Measurements from ENCODE around the gene LILRB1.
"Not testable (repeated sequence)": the region's sequence is repeated elsewhere in the genome, so short reads cannot be mapped to it uniquely, and the experiment has no call there.

Gene LILRB1

DNA sequence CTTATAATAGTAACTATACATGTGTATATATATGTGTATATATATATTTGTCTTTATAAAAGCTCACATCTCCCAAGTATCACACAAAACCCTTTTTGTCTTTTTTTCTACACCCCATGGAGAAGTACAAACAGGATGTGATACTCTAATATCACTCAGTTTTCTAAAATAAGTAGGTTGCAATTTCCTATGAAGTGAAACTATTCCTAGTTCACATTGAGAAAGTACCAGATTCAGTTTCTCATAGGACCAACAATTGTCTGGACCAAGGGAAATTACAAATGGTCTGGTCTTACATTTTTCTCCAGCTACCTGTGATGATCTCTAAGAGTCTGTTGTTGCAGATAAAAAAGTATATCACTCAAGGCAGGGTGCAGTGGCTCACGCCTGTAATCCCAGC lies 17.9 kb upstream of the LILRB1 start:
- H3K4me3 ChIP-seq (ENCODE audit: control insufficient read depth, low read depth, low read length) = no peak overlapping the region
- TF ChIP-seq, protein P1, sequence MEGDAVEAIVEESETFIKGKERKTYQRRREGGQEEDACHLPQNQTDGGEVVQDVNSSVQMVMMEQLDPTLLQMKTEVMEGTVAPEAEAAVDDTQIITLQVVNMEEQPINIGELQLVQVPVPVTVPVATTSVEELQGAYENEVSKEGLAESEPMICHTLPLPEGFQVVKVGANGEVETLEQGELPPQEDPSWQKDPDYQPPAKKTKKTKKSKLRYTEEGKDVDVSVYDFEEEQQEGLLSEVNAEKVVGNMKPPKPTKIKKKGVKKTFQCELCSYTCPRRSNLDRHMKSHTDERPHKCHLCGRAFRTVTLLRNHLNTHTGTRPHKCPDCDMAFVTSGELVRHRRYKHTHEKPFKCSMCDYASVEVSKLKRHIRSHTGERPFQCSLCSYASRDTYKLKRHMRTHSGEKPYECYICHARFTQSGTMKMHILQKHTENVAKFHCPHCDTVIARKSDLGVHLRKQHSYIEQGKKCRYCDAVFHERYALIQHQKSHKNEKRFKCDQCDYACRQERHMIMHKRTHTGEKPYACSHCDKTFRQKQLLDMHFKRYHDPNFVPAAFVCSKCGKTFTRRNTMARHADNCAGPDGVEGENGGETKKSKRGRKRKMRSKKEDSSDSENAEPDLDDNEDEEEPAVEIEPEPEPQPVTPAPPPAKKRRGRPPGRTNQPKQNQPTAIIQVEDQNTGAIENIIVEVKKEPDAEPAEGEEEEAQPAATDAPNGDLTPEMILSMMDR (conservative IDR thresholded peaks at IDR 0.05; ENCODE audit: control insufficient read depth, insufficient read depth, low read depth, low read length) = no peak
- no peak for DNase-seq (ENCODE audit: low read depth)

DNA sequence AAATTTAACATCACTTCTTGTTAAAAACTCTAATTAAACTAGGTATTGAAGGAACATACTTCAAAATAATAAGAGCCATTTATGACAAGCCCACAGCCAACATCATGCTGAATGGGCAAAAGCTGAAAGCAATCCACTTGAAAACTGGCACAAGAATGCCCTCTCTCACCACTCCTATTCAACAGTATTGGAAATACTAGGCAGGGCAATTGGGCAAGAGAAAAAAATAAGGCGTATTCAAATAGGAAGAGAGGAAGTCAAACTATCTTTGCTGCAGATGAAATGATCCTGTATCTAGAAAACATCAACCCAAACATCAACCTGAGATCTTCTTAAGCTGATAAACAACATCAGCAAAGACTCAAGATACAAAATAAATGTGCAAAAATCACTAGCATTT lies 15.6 kb upstream of the LILRB1 start:
- TF ChIP-seq, protein P1 (conservative IDR thresholded peaks at IDR 0.05; ENCODE audit: control insufficient read depth, insufficient read depth, low read depth, low read length) = no peak
- H3K4me3 ChIP-seq (ENCODE audit: control insufficient read depth, low read depth, low read length) = no peak overlapping the region
- no peak for DNase-seq (ENCODE audit: low read depth)

DNA sequence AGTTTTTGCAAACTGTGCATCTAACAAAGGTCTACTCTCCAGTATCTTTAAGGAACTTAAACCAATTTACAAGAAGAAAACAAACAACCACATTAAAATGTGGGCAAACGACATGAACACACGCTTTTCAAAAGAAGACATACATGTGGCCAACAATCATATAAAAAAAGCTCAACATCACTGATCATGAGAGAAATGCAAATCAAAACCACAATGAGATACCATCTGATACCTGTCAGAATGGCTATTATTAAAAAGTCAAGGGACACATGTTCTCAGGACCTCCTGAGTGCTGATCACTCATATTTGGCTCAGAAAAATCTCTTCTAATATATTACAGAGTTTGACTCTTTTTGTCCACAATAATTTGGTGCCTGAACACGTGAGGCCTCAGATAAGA lies 14.2 kb upstream of the LILRB1 start:
- no peak for DNase-seq (ENCODE audit: low read depth)
- no peak overlapping the region for H3K4me3 ChIP-seq (ENCODE audit: control insufficient read depth, low read depth, low read length)
- TF ChIP-seq, protein P1 (conservative IDR thresholded peaks at IDR 0.05; ENCODE audit: control insufficient read depth, insufficient read depth, low read depth, low read length) = no peak

DNA sequence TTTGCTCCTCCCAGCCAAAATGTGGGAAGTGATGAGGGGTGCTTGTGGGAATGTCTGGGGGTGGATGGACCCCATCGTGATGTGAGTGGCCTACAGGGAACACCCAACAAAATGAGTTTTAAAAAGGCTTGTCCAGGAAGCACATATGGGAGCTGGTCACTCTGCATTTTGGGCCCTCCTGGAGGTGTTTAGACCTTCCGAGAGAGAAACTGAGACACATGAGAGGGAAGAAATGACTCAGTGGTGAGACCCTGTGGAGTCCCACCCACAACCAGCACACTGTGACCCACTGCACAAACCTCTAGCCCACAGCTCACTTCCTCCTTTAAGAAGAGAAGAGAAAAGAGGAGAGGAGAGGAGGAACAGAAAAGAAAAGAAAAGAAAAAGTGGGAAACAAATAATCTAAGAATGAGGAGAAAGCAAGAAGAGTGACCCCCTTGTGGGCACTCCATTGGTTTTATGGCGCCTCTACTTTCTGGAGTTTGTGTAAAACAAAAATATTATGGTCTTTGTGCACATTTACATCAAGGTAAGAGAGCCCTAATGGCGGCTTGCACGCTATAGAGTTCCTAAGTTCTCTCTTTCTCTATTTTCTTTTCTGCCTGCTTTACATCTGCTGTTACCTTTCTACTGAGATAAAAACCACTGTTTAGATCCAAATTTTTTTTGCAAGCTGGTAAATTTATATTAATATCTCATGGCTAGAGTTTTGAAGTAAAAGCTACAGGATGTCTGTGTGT lies 13.3 kb upstream of the LILRB1 start:
- H3K4me3 ChIP-seq (ENCODE audit: control insufficient read depth, low read depth, low read length) = no peak overlapping the region
- no peak for DNase-seq (ENCODE audit: low read depth)
- TF ChIP-seq, protein P1 (conservative IDR thresholded peaks at IDR 0.05; ENCODE audit: control insufficient read depth, insufficient read depth, low read depth, low read length) = no peak

DNA sequence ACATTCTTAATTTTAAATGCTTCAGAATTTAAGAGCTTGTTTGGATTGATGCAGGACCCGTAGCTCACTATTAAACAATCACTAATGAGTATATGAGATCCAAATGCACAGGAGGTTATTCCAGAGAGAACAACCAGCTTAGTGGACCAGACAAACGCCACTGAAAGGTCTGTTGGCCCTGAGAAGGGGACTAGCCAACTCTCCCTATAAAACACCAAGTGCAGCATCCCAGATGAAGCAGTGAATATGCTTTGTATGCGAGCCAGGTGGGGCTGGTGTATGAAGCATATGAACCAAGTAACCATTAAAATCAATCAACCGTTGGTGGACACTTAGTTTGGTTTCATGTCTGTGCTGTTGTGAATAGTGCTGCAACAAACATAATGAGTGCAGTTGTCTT lies 9.8 kb upstream of the LILRB1 start:
- no peak overlapping the region for H3K4me3 ChIP-seq (ENCODE audit: control insufficient read depth, low read depth, low read length)
- TF ChIP-seq, protein P1 (conservative IDR thresholded peaks at IDR 0.05; ENCODE audit: control insufficient read depth, insufficient read depth, low read depth, low read length) = no peak
- no peak for DNase-seq (ENCODE audit: low read depth)

DNA sequence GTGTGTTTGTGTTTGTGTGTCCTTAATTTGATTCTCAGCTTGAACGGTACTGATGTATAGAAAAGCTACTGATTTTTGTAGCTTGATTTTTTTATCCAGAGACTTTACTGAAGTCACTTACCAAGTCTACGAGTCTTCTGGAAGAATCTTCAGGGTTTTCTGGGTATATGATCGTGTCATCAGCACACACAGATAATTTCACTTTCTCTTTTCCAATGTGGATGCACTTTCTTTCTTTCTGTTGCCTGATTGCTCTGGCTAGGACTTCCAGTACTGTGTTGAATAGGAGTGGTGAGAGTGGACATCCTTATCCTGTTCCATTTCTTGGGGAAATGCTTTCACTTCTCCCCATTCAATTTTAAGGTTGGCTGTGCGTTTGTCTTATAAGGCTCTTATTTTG lies 7.9 kb upstream of the LILRB1 start:
- TF ChIP-seq, protein P1 (conservative IDR thresholded peaks at IDR 0.05; ENCODE audit: control insufficient read depth, insufficient read depth, low read depth, low read length) = no peak
- H3K4me3 ChIP-seq (ENCODE audit: control insufficient read depth, low read depth, low read length) = no peak overlapping the region
- no peak for DNase-seq (ENCODE audit: low read depth)

DNA sequence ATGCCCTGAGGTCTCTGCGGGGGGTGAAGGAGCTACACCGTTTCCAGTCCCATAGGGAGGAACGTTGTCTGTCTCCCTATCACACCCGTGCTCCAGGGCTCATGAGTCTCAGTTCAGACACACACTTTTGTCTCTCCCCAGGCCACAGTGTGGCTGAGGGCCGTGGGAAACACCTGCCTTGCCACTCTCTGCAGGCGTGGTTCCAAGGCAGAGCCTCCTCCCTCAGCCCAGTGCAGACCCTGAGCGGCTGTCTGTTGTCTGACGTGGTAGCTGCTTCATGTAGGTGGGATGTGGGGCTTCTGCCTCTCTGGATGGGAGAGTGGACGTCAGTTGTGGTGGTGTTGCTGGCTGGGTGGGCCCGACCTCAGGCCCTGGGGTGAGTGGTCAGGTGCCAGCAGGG lies 6.0 kb upstream of the LILRB1 start:
- not testable (repeated sequence) for H3K4me3 ChIP-seq (ENCODE audit: control insufficient read depth, low read depth, low read length); DNase-seq (ENCODE audit: low read depth)

DNA sequence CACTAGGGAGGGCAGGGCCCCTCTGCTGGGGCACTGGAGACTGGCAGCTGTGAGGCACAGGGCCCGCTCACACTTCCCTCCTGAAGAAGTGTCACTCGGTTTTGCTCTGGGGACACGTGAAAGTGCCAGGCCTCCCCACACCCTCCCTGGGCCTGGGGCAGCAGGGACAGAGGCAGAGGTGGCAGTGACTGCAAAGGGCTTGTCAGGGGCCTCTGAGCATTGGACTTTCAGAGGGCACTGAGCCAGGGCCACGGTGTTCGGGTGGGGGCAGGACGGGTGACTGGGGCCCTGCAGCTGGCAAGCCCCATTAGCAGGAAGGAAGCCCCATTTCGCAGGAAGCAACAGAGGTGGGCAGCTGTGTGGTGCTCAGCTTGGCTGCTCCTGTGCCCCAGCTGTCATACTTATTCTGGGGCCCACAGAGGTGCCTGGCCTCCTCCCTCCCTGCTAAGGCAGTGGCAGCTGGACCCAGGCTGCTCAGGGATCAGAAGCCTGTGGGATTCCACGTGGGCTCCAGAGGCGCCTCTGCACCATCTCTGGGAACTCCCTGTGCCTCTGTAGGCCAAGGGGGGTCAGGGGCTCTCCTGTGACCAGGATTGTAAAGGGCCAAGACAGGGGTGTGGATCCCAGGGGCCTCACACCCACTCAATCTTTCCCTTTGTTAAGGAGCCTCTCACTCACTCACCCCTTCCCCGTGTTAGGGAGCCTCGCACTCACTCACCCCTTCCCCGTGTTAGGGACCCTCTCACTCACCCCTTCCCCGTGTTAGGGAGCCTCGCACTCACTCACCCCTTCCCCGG lies 5.2 kb upstream of the LILRB1 start:
- not testable (repeated sequence) for DNase-seq (ENCODE audit: low read depth); H3K4me3 ChIP-seq (ENCODE audit: control insufficient read depth, low read depth, low read length)

Measured in fibroblast of mammary gland (primary cell).